ENCODE data around the gene FAM174B.

DNA sequence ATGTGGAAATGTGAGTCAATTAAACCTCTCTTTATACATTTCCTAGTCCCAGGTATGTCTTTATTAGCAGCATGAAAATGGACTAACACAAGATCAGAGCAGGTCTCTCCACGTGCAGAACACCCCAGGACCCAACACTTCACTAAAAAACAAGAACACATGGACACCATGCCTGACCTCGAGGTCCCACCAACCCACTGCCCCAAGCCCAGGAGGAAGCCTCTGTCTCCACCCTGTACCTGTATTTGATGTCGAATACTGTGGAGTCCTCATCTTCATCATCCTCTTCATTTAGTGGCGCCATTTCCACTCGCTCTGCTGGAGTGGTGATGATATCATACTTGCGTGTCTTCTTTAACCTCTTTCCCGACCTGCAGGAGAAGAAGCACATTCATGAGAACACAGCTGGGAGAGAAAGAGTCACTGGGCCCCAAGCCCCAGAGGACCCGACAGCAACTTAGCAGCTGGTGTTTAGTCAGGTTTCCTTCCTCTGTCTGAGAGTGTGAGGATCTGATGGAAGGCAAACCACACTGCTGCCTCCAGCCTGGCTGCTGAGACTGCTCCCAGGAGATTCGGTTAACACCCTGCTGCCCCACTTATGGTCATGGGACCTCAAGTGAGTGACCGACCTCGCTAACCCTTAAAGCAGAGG, 25.5 kb downstream of the FAM174B start:
- TF ChIP-seq, protein P1, sequence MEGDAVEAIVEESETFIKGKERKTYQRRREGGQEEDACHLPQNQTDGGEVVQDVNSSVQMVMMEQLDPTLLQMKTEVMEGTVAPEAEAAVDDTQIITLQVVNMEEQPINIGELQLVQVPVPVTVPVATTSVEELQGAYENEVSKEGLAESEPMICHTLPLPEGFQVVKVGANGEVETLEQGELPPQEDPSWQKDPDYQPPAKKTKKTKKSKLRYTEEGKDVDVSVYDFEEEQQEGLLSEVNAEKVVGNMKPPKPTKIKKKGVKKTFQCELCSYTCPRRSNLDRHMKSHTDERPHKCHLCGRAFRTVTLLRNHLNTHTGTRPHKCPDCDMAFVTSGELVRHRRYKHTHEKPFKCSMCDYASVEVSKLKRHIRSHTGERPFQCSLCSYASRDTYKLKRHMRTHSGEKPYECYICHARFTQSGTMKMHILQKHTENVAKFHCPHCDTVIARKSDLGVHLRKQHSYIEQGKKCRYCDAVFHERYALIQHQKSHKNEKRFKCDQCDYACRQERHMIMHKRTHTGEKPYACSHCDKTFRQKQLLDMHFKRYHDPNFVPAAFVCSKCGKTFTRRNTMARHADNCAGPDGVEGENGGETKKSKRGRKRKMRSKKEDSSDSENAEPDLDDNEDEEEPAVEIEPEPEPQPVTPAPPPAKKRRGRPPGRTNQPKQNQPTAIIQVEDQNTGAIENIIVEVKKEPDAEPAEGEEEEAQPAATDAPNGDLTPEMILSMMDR (conservative IDR thresholded peaks at IDR 0.05; ENCODE audit: low read length), result no peak
- no peak for TF ChIP-seq EZH2phosphoT487 (IDR thresholded peaks at IDR 0.05; ENCODE audit: borderline replicate concordance)
